Subcutaneous adipose tissue (tissue), 4 donors: ENCODE data around the gene WIPF2. TPM values are rescaled to one million over a fixed set of nuclear protein-coding genes. Genes with fewer than 3 reads are reported as not detected.

Experiments
- CTCF ChIP-seq: fragments of 450-650 bp; IDR thresholded peaks from one replicate; pipeline ENCODE4 v1.5.1; 2016; ENCODE audit warnings: low read depth, mild to moderate bottlenecking, control low read depth, antibody characterized with exemption, moderate library complexity
- total RNA-seq, 4 donors: library from RNA; depleted of rRNA; stranded (reverse); fragments of >200 nt; gene quantifications; one replicate each; pipeline ENCODE4 v1.1.0, GENCODE V29; 2016

Gene WIPF2
- total RNA-seq, result 10 to 100 TPM in 1 of 4 donors, 1 to 10 TPM in 3; 8.1 to 10.2 (median 9.7) TPM

GRCh38 chr17:40218740-40219593 lies at the start of gene WIPF2:
Gene WIPF2 (plus strand): TSS chr17:40219304. CDS start chr17:40256460, 37,156 bp downstream.
- no peak for TF ChIP-seq CTCF

- no peak for TF ChIP-seq CTCF
Observed at GRCh38 chr17:40170325-40170724, 48.8 kb upstream of the WIPF2 start.

GRCh38 chr17:40171750-40172149 lies 47.4 kb upstream of the WIPF2 start:
- TF ChIP-seq CTCF, result no peak

- TF ChIP-seq CTCF, result no peak
Observed at GRCh38 chr17:40173091-40173777, 45.9 kb upstream of the WIPF2 start.

GRCh38 chr17:40173778-40174135 lies 45.3 kb upstream of the WIPF2 start:
- no peak for TF ChIP-seq CTCF

GRCh38 chr17:40174514-40174913 lies 44.6 kb upstream of the WIPF2 start:
- TF ChIP-seq CTCF, result no peak
